Neural cell (in vitro differentiated cells): ENCODE data around the gene DLG2.

Experiments
- CTCF ChIP-seq: fragments of 450-650 bp; IDR thresholded peaks from 2 replicates; pipeline ENCODE4 v1.5.1; 2014; ENCODE audit warnings: antibody characterized with exemption, mild to moderate bottlenecking, moderate library complexity; ENCODE audit not compliant: poor library complexity, severe bottlenecking
- EP300 ChIP-seq: fragments of 450-650 bp; conservative IDR thresholded peaks from 2 replicates; pipeline ENCODE4 v1.6.1; 2014; ENCODE audit warnings: antibody characterized with exemption, mild to moderate bottlenecking, moderate library complexity; ENCODE audit not compliant: poor library complexity, severe bottlenecking
- EZH2 ChIP-seq: fragments of 200-600, 300-800 bp; shearing (Covaris generic), sonication (generic); IDR thresholded peaks from 2 replicates; pipeline ENCODE4 v1.6.1; 2014; ENCODE audit warnings: antibody characterized with exemption, low read length, borderline replicate concordance, mild to moderate bottlenecking; ENCODE audit not compliant: insufficient read depth, poor library complexity, severe bottlenecking
- MXI1 ChIP-seq: fragments of 450-650 bp; conservative IDR thresholded peaks from 2 replicates; pipeline ENCODE4 v1.6.1; 2014; ENCODE audit warnings: antibody characterized with exemption, mild to moderate bottlenecking; ENCODE audit not compliant: poor library complexity, severe bottlenecking
- POLR2AphosphoS5 ChIP-seq: IDR thresholded peaks from 2 replicates; pipeline ENCODE4 v1.6.1; 2012
- RAD21 ChIP-seq: fragments of 450-650 bp; conservative IDR thresholded peaks from 2 replicates; pipeline ENCODE4 v1.6.1; 2014; ENCODE audit warnings: antibody characterized with exemption, mild to moderate bottlenecking, moderate library complexity
- TAF1 ChIP-seq: IDR thresholded peaks from 2 replicates; pipeline ENCODE4 v1.6.1; 2012; ENCODE audit warnings: low read depth

- TF ChIP-seq EZH2 (no peak), CTCF (no peak), TAF1 (no peak), MXI1 (no peak), RAD21 (no peak), EP300 (no peak), POLR2AphosphoS5 (no peak)
Observed at GRCh38 chr11:83836065-83836464, 1791.1 kb downstream of the DLG2 start.
